Endothelial cell (in vitro differentiated cells): ENCODE results near the gene SEC14L3. TPM values are rescaled to one million over a fixed set of nuclear protein-coding genes. Genes with fewer than 3 reads are reported as not detected.
A peak's percentile ranks its signal among the peaks of the same experiment; 100 is the strongest.

Source experiments
- DNase-seq: peaks from one replicate; pipeline ENCODE4 v3.0.0; 2021; ENCODE audit warnings: low spot score
- H3K27ac Mint-ChIP-seq: one replicate; pipeline ENCODE4 v1.8.0; 2021; ENCODE audit warnings: mixed read lengths, inconsistent platforms; ENCODE audit not compliant: unreplicated experiment
- H3K27me3 Mint-ChIP-seq: one replicate; pipeline ENCODE4 v1.8.0; 2021; ENCODE audit warnings: mild to moderate bottlenecking, moderate library complexity, mixed read lengths, inconsistent platforms; ENCODE audit not compliant: unreplicated experiment
- H3K36me3 Mint-ChIP-seq: one replicate; pipeline ENCODE4 v1.8.0; 2021; ENCODE audit warnings: mild to moderate bottlenecking, low read depth, mixed read lengths, inconsistent platforms; ENCODE audit not compliant: unreplicated experiment
- H3K4me1 Mint-ChIP-seq: one replicate; pipeline ENCODE4 v1.8.0; 2021; ENCODE audit warnings: mild to moderate bottlenecking, mixed read lengths, inconsistent platforms; ENCODE audit not compliant: unreplicated experiment
- H3K4me3 Mint-ChIP-seq: one replicate; pipeline ENCODE4 v1.8.0; 2021; ENCODE audit warnings: mild to moderate bottlenecking, mixed read lengths, inconsistent platforms; ENCODE audit not compliant: unreplicated experiment
- H3K9me3 Mint-ChIP-seq: one replicate; pipeline ENCODE4 v1.8.0; 2021; ENCODE audit warnings: mixed read lengths, inconsistent platforms; ENCODE audit not compliant: unreplicated experiment
- total RNA-seq: library from RNA; stranded (reverse); fragmentation: NEBNext Ultra II Directional; extraction: Animal tissue kit (Norgen Biotek cat#: 25700); gene quantifications from one replicate; pipeline ENCODE4 v1.2.1, GENCODE V29; 2021; ENCODE audit not compliant: unreplicated experiment
- TF ChIP-seq, protein P1 (sequence below): fragments of 200-600 bp; sonication (generic); IDR thresholded peaks from one replicate; pipeline ENCODE4 v1.5.0; 2021; ENCODE audit warnings: antibody characterized with exemption; ENCODE audit not compliant: unreplicated experiment

SEC14L3 gene
- total RNA-seq, 1 donor from 2014 or later, result not detected

DNA sequence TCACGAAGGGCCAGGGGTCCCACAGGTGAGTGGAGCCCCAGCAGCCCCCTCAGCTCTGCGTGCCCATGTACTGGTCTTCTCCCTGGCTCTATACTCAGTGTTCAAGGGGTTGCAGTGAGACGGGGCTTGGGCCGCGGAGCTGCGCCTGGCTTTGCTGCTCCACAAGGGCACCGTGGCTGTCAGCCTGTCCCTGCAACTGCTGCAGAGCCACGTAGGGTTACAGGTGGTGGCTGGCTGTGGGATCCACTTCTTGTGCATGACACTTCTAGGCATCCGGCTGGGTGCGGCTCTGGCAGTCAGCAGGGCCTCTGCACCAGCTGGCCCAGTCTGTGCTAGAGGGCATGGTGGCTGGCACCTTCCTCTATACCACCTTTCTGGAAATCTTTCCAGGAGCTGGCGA lies 32.0 kb downstream of the SEC14L3 start:
- Mint-ChIP-seq H3K4me3 (no peak overlapping the region), H3K27ac (no peak overlapping the region), H3K27me3 (peaks cover 6% of the 10 kb centered on the region), H3K36me3 (peaks cover under 1% of the 10 kb centered on the region), H3K9me3 (no peaks in the 10 kb centered on the region), H3K4me1 (peaks cover 23% of the 10 kb centered on the region)
- no peak for DNase-seq
- TF ChIP-seq, protein P1, sequence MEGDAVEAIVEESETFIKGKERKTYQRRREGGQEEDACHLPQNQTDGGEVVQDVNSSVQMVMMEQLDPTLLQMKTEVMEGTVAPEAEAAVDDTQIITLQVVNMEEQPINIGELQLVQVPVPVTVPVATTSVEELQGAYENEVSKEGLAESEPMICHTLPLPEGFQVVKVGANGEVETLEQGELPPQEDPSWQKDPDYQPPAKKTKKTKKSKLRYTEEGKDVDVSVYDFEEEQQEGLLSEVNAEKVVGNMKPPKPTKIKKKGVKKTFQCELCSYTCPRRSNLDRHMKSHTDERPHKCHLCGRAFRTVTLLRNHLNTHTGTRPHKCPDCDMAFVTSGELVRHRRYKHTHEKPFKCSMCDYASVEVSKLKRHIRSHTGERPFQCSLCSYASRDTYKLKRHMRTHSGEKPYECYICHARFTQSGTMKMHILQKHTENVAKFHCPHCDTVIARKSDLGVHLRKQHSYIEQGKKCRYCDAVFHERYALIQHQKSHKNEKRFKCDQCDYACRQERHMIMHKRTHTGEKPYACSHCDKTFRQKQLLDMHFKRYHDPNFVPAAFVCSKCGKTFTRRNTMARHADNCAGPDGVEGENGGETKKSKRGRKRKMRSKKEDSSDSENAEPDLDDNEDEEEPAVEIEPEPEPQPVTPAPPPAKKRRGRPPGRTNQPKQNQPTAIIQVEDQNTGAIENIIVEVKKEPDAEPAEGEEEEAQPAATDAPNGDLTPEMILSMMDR, result no peak

DNA sequence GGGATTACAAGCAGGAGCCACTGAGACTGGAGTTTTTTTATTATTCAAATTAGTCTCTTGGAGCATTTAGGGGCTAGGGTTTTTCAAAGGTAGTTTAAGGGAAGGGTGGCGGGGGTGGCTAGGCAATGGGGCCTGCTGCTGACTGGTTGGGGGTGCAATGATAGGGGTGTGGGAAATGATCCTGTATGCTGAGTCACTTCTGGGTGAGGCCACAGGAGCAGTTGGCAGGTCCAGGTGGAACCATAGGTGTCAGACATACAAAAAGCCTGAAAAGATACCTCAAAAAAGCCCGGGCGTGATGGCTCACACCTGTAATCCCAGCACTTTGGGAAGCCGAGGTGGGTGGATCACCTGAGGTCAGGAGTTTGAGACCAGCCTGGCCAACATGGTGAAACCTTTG lies 32.6 kb downstream of the SEC14L3 start:
- Mint-ChIP-seq H3K36me3 (peaks cover 3% of the 10 kb centered on the region), H3K27ac (no peak overlapping the region), H3K9me3 (no peaks in the 10 kb centered on the region), H3K4me3 (no peak overlapping the region), H3K27me3 (peaks cover 6% of the 10 kb centered on the region), H3K4me1 (peaks cover 27% of the 10 kb centered on the region)
- DNase-seq, result no peak
- TF ChIP-seq, protein P1, result no peak

DNA sequence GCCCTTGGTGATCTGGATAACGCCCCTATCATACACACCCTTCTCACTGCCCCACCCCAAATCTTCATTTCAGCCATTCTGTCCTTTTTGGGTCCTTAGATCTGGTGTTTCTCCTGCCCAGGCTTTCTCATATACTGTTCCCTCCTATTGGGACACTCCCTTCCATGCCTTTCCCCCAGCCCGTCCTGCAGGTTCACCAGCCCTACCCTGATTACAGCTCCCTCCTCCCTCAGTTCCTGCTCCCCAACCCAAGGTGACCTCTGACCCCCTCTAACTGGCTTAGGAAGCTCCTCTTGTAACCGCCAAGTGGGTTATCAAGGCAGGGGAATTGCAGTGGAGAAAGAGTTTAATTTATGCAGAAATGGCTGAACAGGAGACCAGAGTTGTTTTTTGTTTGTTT lies 33.3 kb downstream of the SEC14L3 start:
- peak overlapping the region; percentile 6 for H3K27ac Mint-ChIP-seq
- peaks cover 3% of the 10 kb centered on the region for H3K36me3 Mint-ChIP-seq
- peaks cover 27% of the 10 kb centered on the region for H3K4me1 Mint-ChIP-seq
- peaks cover 10% of the 10 kb centered on the region for H3K27me3 Mint-ChIP-seq
- TF ChIP-seq, protein P1, result no peak
- no peaks in the 10 kb centered on the region for H3K9me3 Mint-ChIP-seq
- DNase-seq, result no peak
- no peak overlapping the region for H3K4me3 Mint-ChIP-seq

DNA sequence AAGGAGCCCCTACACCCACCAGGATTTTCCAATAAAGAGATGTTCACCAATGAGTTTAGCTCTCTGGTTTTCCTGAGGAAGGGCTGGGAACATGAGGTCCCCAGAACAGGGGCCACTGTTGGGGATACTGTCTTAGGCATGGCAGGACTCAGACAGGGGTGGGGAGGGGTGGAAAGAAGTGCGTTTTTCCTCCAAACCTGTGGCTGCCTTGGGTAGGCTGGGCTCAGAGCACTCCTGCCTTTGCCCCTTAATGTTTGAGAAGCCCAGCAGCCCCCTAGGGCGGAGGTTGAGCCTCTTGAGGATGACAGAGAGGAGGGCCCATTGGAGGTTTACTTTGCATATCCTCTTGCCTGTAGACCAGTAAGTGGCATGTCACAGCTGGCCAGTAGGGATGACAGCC lies 35.6 kb downstream of the SEC14L3 start:
- Mint-ChIP-seq H3K27me3 (peaks cover 12% of the 10 kb centered on the region), H3K9me3 (no peaks in the 10 kb centered on the region), H3K4me3 (no peak overlapping the region), H3K27ac (peak overlapping the region; percentile 74), H3K36me3 (peaks cover 3% of the 10 kb centered on the region), H3K4me1 (peaks cover 29% of the 10 kb centered on the region)
- no peak for DNase-seq
- TF ChIP-seq, protein P1, result no peak

DNA sequence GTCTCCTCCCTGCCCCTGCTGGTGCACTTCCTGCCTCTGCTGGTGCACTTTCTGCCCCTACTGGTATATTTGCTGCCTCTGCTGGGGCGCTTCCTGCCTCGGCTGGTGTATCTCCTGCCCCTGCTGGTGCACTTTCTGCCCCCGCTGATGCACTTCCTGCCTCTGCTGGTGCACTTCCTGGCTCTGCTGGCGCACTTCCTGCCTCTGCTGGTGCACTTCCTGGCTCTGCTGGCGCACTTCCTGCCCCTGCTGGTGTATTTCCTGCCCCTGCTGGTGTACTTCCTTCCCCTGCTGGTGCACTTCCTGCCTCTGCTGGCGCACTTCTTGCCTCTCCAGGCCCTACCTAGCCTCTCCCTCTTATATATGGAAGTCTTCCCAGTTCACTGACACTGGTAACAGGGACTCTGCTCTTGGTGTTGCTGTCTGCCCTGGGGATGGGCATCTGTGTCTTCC lies 36.1 kb downstream of the SEC14L3 start:
- peaks cover 12% of the 10 kb centered on the region for H3K27me3 Mint-ChIP-seq
- no peaks in the 10 kb centered on the region for H3K9me3 Mint-ChIP-seq
- peaks cover 29% of the 10 kb centered on the region for H3K4me1 Mint-ChIP-seq
- no peak overlapping the region for H3K4me3 Mint-ChIP-seq
- H3K27ac Mint-ChIP-seq, result peak overlapping the region; percentile 74
- TF ChIP-seq, protein P1, result peak; percentile 25
- H3K36me3 Mint-ChIP-seq, result peaks cover 3% of the 10 kb centered on the region
- peak; percentile 46 for DNase-seq
